Neuronal stem cell (in vitro differentiated cells): Measurements from ENCODE around the gene TMEM132D.

ENCODE experiments used
- DNase-seq: peaks from one replicate; pipeline ENCODE4 v3.0.0-alpha.2; 2013; ENCODE audit warnings: low spot score
- H2AFZ ChIP-seq: one replicate; pipeline ENCODE4 v1.6.1; 2013; ENCODE audit warnings: mild to moderate bottlenecking, low read length, inconsistent platforms
- H2AK5ac ChIP-seq: 2 replicates; pipeline ENCODE4 v1.6.1; 2013; ENCODE audit warnings: low read depth, mild to moderate bottlenecking, inconsistent platforms, low read length, moderate library complexity, mixed read lengths
- H2BK120ac ChIP-seq: 2 replicates; pipeline ENCODE4 v1.6.1; 2013; ENCODE audit warnings: low read depth, mild to moderate bottlenecking, inconsistent platforms, low read length, moderate library complexity, mixed read lengths
- H2BK12ac ChIP-seq: one replicate; pipeline ENCODE4 v1.6.1; 2013; ENCODE audit warnings: low read length, inconsistent platforms
- H2BK15ac ChIP-seq: 2 replicates; pipeline ENCODE4 v1.6.1; 2013; ENCODE audit warnings: mild to moderate bottlenecking, low read length, inconsistent platforms, mixed read lengths
- H2BK5ac ChIP-seq: one replicate; pipeline ENCODE4 v1.6.1; 2013; ENCODE audit warnings: inconsistent platforms, mild to moderate bottlenecking, low read length, moderate library complexity
- H3K14ac ChIP-seq: one replicate; pipeline ENCODE4 v1.6.1; 2013; ENCODE audit warnings: low read length, inconsistent platforms
- H3K18ac ChIP-seq: 2 replicates; pipeline ENCODE4 v1.6.1; 2013; ENCODE audit warnings: low read length, inconsistent platforms
- H3K23ac ChIP-seq: 2 replicates; pipeline ENCODE4 v1.6.1; 2013; ENCODE audit warnings: low read depth, mild to moderate bottlenecking, mixed read lengths, low read length, inconsistent platforms; ENCODE audit not compliant: poor library complexity
- H3K27ac ChIP-seq: replicated peaks from 3 replicates; pipeline ENCODE4 v1.5.1; 2013; ENCODE audit warnings: low read length, inconsistent platforms
- H3K27me3 ChIP-seq, 3 experiments: 2 replicates each; pipeline ENCODE4 v1.6.1; 2013; ENCODE audit warnings: low read length in 3 of 3, mild to moderate bottlenecking in 2 of 3, inconsistent platforms in 1 of 3, low read depth in 1 of 3, mixed read lengths in 1 of 3, moderate library complexity in 1 of 3; ENCODE audit not compliant: control insufficient read depth in 3 of 3, insufficient read depth in 3 of 3
- H3K36me3 ChIP-seq, 2 donors: replicated peaks in 1 of 2; 2 replicates each; pipeline ENCODE4 v1.6.1; 2013; ENCODE audit warnings: low read length in 2 of 2; ENCODE audit not compliant: control insufficient read depth in 2 of 2, insufficient read depth in 2 of 2
- H3K4ac ChIP-seq: 2 replicates; pipeline ENCODE4 v1.6.1; 2013; ENCODE audit warnings: inconsistent platforms, mild to moderate bottlenecking, low read length, moderate library complexity
- H3K4me1 ChIP-seq, 2 donors: 1 replicate in 1 of 2; 2 replicates in 1 of 2; pipeline ENCODE4 v1.6.1; 2013; ENCODE audit warnings: low read length in 2 of 2, low read depth in 1 of 2; ENCODE audit not compliant: control insufficient read depth in 2 of 2, insufficient read depth in 1 of 2
- H3K4me2 ChIP-seq: one replicate; pipeline ENCODE4 v1.6.1; 2013; ENCODE audit warnings: mild to moderate bottlenecking, low read length, inconsistent platforms; ENCODE audit not compliant: insufficient read depth, poor library complexity, severe bottlenecking
- H3K4me3 ChIP-seq, 2 donors: 2 replicates each; pipeline ENCODE4 v1.5.1; 2013; ENCODE audit warnings: low read length in 2 of 2, mild to moderate bottlenecking in 2 of 2, inconsistent platforms in 1 of 2, moderate library complexity in 1 of 2
- H3K79me1 ChIP-seq: one replicate; pipeline ENCODE4 v1.6.1; 2013; ENCODE audit warnings: low read depth, mild to moderate bottlenecking, inconsistent platforms, low read length, moderate library complexity
- H3K9ac ChIP-seq: one replicate; pipeline ENCODE4 v1.6.1; 2013; ENCODE audit warnings: mild to moderate bottlenecking, low read depth, low read length, inconsistent platforms; ENCODE audit not compliant: poor library complexity
- H3K9me3 ChIP-seq, 2 donors: replicated peaks in 1 of 2; 2 replicates each; pipeline versions ENCODE3 to v1.6.1; 2013; ENCODE audit warnings: low read length in 2 of 2, mild to moderate bottlenecking in 2 of 2, inconsistent platforms in 1 of 2, low read depth in 1 of 2, mixed read lengths in 1 of 2, moderate library complexity in 1 of 2; ENCODE audit not compliant: control insufficient read depth in 2 of 2, insufficient read depth in 1 of 2
- H4K8ac ChIP-seq: one replicate; pipeline ENCODE4 v1.6.1; 2013; ENCODE audit warnings: low read depth, mild to moderate bottlenecking, inconsistent platforms, low read length, moderate library complexity
- H4K91ac ChIP-seq: one replicate; pipeline ENCODE4 v1.6.1; 2013; ENCODE audit warnings: low read length, low read depth, mild to moderate bottlenecking, inconsistent platforms; ENCODE audit not compliant: poor library complexity
- WGBS, 2 donors: extraction: QIAGEN DNeasy Blood & Tissue Kit; methylation state at CpG; one replicate each; pipeline ENCODE4 v1.1.7; 2013; ENCODE audit warnings: missing lambda C conversion rate in 2 of 2, mixed read lengths in 1 of 2; ENCODE audit not compliant: insufficient read length in 2 of 2, insufficient replicate concordance in 1 of 2; ENCODE audit errors: extremely low coverage in 2 of 2; 5-methylcytosine and 5-hydroxymethylcytosine counted together

Gene TMEM132D

GRCh38 chr12:129363041-129363440, 540.8 kb downstream of the TMEM132D start:
- Histone ChIP-seq H3K36me3 (no peaks in the 10 kb centered on the region), H2BK12ac (no peak overlapping the region), H2BK15ac (no peak overlapping the region), H3K9me3 (no peaks in the 10 kb centered on the region), H2BK120ac (no peak overlapping the region), H3K27ac (no peak overlapping the region), H2AFZ (no peak overlapping the region), H3K9ac (no peak overlapping the region), H3K23ac (no peak overlapping the region), H3K4me2 (no peak overlapping the region), H4K91ac (no peak overlapping the region), H3K79me1 (no peaks in the 10 kb centered on the region), H2AK5ac (no peak overlapping the region), H4K8ac (no peak overlapping the region), H3K27me3 (no peaks in the 10 kb centered on the region), H3K4ac (no peak overlapping the region), H3K18ac (no peak overlapping the region), H3K14ac (no peak overlapping the region), H3K4me3 (no peak overlapping the region), H2BK5ac (no peak overlapping the region), H3K4me1 (no peaks in the 10 kb centered on the region)
- no CpG with 5 or more reads among the region's 8 CpGs for WGBS, 2 donors
- no peak for DNase-seq

DNA sequence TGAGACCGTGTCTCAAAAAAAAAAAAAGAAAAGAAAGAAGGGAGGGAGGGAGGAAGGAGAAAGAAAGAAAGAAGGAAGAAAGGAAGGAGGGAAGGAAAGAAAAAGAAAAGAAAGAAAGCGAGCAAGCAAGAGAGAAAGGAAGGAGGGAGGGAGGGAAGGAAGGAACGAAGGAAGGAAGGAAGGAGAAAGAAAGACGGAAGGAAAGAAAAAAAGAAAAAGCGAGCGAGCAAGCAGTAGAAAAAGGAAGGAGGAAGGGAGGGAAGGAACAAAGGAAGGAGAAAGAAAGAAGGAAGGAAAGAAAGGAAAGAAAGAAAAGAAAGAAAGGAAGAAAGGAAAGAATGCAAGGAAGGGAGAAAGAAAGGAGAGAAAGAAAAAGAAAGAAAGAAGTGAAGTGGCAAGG, 546.6 kb downstream of the TMEM132D start:
- no peak overlapping the region for H3K4ac ChIP-seq
- H2BK120ac ChIP-seq: no peak overlapping the region
- no peak overlapping the region for H3K23ac ChIP-seq
- no peak overlapping the region for H4K8ac ChIP-seq
- no peak overlapping the region for H3K18ac ChIP-seq
- H3K36me3 ChIP-seq: no peaks in the 10 kb centered on the region
- no peak overlapping the region for H3K4me3 ChIP-seq
- H3K9me3 ChIP-seq: no peaks in the 10 kb centered on the region
- no peak overlapping the region for H4K91ac ChIP-seq
- DNase-seq: no peak
- H3K79me1 ChIP-seq: no peaks in the 10 kb centered on the region
- H3K4me1 ChIP-seq: no peaks in the 10 kb centered on the region
- H2AK5ac ChIP-seq: no peak overlapping the region
- H3K9ac ChIP-seq: no peak overlapping the region
- no CpG with 5 or more reads among the region's 6 CpGs for WGBS, 2 donors
- no peaks in the 10 kb centered on the region for H3K27me3 ChIP-seq
- no peak overlapping the region for H3K14ac ChIP-seq
- H2BK15ac ChIP-seq: no peak overlapping the region
- no peak overlapping the region for H2AFZ ChIP-seq
- H3K4me2 ChIP-seq: no peak overlapping the region
- H2BK12ac ChIP-seq: no peak overlapping the region
- no peak overlapping the region for H3K27ac ChIP-seq
- H2BK5ac ChIP-seq: no peak overlapping the region

- H3K79me1 ChIP-seq: no peaks in the 10 kb centered on the region
- no CpG with 5 or more reads among the region's 6 CpGs for WGBS, 2 donors
- no peak overlapping the region for H4K8ac ChIP-seq
- no peak overlapping the region for H2AK5ac ChIP-seq
- H3K4me2 ChIP-seq: no peak overlapping the region
- no peaks in the 10 kb centered on the region for H3K9me3 ChIP-seq
- no peak overlapping the region for H2AFZ ChIP-seq
- H2BK120ac ChIP-seq: no peak overlapping the region
- H2BK15ac ChIP-seq: no peak overlapping the region
- no peak overlapping the region for H3K4me3 ChIP-seq
- H4K91ac ChIP-seq: no peak overlapping the region
- no peak overlapping the region for H3K27ac ChIP-seq
- H3K36me3 ChIP-seq: no peaks in the 10 kb centered on the region
- H3K14ac ChIP-seq: no peak overlapping the region
- DNase-seq: no peak
- no peak overlapping the region for H3K23ac ChIP-seq
- no peaks in the 10 kb centered on the region for H3K27me3 ChIP-seq
- no peak overlapping the region for H2BK5ac ChIP-seq
- no peak overlapping the region for H3K4ac ChIP-seq
- H3K4me1 ChIP-seq: no peaks in the 10 kb centered on the region
- no peak overlapping the region for H3K9ac ChIP-seq
- H3K18ac ChIP-seq: no peak overlapping the region
- no peak overlapping the region for H2BK12ac ChIP-seq
Observed at GRCh38 chr12:129351481-129351880, 552.3 kb downstream of the TMEM132D start.

GRCh38 chr12:129339336-129339735, 564.5 kb downstream of the TMEM132D start:
- Histone ChIP-seq H3K9me3 (no peaks in the 10 kb centered on the region), H3K18ac (no peak overlapping the region), H3K4me1 (peaks cover 0 to 2% of the 10 kb centered on the region in 2 donors), H3K14ac (no peak overlapping the region), H3K27me3 (no peaks in the 10 kb centered on the region), H3K36me3 (no peaks in the 10 kb centered on the region), H3K27ac (no peak overlapping the region), H2BK15ac (no peak overlapping the region), H3K79me1 (no peaks in the 10 kb centered on the region), H3K4me2 (no peak overlapping the region), H2AFZ (no peak overlapping the region), H3K4ac (no peak overlapping the region), H2BK120ac (no peak overlapping the region), H4K8ac (no peak overlapping the region), H2BK5ac (no peak overlapping the region), H2AK5ac (no peak overlapping the region), H4K91ac (no peak overlapping the region), H3K4me3 (no peak overlapping the region), H3K9ac (no peak overlapping the region), H2BK12ac (no peak overlapping the region), H3K23ac (no peak overlapping the region)
- DNase-seq: no peak
- no CpG with 5 or more reads among the region's 7 CpGs for WGBS, 2 donors
